GM20431 (cell line): ENCODE data around the gene ALLC.

Experiments
- in situ Hi-C: fragments of 300-500 bp; cut with MseI, MboI; formaldehyde crosslinking; loops from one replicate; pipeline ENCODE4 v1.15.0; 2020; ENCODE audit warnings: low sequenced_read_pairs; ENCODE audit not compliant: unreplicated experiment

Gene ALLC

GRCh38 chr2:3672861-3673678 is 15.1 kb downstream of the ALLC start:
- in situ Hi-C loops: no loop called here

DNA sequence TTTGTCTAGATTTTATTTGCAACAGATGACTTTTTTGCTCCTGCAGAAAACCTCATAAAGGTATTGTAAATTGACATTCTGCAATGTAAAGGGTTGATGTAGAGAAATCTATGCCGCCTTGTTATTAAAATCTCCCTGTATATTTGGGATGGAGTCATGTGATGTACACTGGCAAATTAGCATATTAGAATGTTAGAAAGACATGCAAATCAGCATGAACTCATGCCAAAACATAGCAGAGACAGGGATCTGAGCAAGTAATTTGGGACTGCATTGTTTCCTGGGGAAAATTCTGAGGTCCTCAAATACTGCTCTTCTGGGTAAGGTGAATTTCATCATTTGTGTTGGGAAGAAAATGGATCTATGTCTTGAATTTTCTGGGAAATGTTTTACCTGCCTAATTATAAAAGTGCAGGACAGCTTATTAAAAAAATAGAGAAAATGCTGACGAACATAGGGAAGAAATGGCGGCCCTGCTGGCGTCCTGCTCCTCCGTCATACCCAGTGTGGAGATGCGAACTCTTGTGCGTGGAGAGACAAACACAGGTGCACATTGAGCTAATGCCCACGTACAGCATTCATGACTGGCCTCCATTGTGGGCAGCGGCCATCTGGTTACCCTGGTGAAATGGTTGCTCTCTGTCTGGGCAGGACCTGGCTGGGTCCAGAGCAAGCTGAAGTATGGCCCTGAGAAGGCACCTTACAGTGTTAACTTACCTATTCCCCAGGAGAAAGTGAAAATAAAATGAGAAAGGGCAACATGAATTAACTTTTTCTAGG is 16.3 kb downstream of the ALLC start:
- in situ Hi-C loops: no loop called here

DNA sequence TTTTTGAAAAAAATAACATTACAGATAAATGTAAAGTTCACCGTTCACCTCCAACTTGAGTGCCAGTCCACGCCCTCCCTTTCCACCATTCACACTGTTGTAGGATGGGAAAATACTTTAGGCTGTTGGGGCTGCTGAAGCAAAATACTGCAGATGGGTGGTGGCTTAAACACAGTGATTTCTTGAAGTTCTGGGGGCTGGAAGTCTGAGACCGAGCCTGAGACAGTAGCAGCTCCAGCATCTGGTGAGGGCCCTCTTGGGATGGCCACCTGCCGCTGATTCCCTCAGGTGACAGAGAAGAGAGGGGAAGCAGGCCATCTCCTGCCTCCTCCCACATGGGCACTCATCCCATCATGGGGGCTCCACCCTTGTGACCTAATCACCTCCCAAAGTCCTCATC is 17.7 kb downstream of the ALLC start:
- in situ Hi-C loops: no loop called here

GRCh38 chr2:3677436-3677835 is 19.4 kb downstream of the ALLC start:
- in situ Hi-C loops: no loop called here

- in situ Hi-C loops: no loop called here
Measured at GRCh38 chr2:3678212-3678611, 20.2 kb downstream of the ALLC start.

DNA sequence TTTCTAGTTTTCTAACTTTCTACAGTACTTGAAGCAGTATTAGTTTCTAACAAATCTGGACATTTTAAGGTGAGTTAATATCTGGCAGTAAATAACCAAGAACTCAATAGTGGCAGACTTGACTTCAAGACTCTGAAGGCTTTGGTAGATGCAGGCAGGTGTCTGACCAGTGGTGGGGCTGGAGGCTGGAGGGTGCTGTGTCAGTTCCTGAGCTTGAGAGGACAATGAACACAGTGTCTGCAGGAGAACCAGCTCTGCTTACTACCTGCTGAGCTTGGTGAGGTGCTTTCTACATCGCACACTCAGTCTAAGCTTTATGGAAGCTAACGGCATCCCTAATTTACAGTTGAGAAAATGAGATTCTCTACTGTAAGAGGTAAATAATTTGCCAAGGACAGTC is 21.2 kb downstream of the ALLC start:
- in situ Hi-C loops: no loop called here

DNA sequence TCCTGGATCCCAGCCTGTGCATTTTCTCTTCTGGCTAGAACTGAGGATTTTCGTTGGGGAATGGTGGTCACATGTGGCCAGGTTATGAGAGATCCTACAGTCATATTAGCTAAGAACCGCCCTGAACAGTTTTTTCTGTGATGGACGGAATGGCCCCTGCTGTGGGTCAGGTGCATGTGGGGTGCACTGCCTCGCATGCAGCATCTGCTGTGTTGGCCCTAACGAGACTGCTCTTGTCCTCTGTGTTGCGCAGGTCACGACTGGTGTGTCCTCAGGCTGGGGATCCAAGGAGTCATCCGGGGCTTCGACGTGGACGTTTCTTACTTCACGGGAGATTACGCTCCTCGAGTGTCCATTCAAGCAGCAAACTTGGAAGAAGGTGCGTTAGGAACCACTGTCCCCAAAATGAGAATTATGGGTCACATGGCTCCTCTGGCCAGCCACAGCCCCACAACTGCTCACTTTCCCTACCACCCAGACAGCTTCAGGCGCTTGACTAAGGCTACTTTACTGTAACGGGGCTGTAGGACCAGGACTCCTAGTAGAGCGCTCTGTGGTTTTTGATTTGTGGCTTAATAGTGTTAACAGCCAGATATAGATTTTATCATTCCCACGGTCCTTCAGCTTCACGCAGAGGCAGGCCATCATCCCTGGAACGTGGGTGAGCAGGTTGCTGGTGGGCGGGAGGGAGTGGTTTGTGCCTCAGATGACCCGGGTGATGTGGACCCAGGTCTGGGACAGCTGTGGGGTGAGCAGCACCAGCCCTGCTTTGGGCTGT is 21.8 kb downstream of the ALLC start:
- in situ Hi-C loops: no loop called here

DNA sequence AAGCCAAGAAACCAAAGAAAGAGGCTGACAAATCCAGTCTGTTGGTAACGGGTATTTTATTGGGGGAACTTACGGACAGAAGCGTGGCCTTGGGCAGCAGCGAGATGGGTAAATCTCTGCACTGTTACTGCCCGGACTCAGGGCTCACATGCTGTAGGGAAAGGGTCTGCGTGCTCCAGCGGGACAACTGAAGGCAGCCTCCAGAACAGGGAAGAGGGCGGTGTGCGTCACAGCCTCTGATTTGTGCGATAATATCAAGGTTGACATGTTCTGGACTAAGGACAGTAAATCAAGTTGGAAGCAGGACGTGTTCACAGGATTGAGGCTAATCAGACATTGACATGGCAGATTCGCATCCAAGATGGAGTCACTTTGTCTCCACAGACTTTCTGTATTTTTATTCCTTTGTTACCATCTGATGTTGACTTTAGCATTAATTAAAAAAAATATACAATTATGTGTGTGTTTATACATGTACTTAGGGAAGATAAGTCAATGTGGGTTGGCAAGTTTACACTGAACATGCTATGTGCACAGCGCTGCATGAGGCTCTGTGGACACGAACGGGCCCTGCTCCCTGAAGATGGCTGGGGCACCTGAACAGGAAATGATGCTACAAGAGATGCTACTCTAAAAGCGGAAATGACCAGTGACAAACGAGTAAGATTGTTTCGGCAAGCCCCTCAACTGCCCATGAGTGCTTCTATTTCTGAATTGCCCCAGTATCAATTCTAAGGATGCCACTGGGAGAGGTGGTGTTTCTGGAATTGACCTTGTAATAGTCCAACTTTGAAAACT is 22.7 kb downstream of the ALLC start:
- in situ Hi-C loops: no loop called here

DNA sequence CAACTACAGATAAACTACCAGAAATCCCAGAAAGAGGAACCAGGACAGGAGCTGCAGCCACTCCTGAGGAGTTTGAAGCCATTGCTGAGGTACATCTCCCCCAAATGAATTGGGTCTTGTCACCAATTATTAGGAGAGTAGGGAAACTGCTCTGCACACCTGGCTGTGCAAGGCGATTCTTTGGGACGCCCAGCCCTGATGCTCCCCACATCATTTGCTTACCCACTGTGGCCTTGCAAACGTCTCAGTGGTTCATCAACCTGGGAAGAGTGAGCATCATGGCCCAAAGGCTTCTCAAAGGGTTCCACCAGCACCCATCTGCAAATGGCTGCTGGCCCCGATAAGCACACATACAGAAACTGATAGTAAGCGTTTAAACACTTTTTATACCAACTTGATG is 23.6 kb downstream of the ALLC start:
- in situ Hi-C loops: no loop called here

DNA sequence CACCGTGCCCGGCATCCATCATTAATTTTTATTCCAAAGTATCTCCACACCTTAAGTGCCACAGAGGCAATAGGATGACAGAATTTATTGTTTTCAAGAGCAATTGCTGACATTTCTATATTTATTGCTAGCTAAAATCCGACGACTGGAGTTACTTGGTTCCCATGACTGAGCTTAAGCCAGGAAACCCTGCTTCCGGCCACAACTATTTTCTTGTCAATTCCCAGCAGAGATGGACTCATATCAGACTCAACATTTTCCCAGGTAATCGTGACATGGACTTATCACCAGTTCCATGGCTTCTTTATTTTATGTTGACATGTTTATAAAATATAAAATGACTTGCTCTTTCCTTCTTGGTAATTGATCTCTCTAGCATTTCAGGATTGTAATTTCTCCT is 24.8 kb downstream of the ALLC start:
- in situ Hi-C loops: no loop called here

GRCh38 chr2:3683748-3684454 is 25.9 kb downstream of the ALLC start:
- in situ Hi-C loops: no loop called here

DNA sequence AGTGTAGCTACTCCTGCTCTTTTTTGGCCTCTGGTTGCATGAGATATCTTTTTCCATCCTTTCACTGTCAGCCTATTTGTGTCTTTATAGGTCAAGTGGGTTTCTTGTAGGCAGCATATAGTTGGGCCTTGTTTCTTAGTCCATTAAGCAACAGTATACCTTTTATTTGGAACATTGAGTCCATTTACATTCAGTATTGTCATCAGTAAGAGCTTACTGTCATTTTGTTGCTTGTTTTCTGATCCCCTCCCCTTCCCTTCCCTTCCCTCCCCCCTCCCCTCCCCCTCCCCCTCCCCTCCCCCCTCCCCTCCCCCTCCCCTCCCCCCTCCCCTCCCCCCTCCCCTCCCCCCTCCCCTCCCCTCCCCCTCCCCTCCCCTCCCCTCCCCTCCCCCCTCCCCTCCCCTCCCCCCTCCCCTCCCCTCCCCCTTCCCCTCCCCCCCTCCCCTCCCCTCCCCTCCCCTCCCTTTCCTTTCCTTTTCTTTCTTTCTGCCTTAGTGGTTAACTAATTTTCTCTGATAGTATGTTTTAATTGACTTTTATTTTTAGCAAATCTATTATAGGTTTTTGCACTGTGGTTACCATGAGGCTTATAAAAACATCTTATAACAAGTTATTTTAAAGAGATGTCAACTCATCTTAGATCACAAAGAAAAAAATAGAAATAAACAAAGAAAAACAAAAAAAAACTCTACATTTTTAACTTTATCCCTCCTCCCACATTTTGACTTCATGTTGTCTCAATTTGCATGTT is 32.2 kb downstream of the ALLC start:
- in situ Hi-C loops: no loop called here

DNA sequence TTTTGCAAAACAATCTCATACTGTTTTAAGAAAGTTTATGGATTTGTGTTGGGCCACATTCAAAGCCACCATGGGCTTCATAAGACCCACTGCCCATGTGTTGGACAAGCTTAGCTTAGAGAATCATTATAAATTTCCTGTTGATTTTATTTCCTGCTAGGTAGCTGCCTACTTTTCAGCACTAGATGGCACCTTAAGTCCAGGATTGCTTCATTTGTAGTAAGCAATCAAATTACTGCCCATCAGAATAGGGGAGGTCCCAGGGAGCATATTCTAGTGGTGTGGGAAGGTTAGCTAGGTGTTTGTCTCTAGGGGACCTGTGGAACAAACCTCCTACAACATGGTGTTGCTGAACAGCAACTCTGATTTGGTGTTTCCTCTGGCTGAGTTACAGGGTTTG is 34.4 kb downstream of the ALLC start:
- in situ Hi-C loops: no loop called here

DNA sequence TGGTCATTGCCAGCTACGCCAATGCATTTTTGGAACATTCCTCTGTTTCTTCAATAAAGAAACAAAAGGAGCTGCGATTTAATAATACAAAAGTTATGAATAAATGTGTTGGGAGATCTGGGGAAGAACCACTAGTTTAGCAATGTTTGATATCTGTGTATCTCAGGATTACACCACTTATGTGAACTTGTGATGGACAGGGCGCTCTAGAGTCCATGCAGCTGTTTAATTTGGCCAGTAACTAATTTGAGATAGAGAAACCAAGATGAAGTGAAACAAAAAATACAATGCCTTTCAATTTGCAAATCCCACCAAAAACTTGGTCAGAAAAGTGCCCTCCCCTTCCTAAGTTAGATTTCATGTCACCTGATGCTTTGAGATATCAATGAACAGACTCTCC is 38.5 kb downstream of the ALLC start:
- in situ Hi-C loops: no loop called here

DNA sequence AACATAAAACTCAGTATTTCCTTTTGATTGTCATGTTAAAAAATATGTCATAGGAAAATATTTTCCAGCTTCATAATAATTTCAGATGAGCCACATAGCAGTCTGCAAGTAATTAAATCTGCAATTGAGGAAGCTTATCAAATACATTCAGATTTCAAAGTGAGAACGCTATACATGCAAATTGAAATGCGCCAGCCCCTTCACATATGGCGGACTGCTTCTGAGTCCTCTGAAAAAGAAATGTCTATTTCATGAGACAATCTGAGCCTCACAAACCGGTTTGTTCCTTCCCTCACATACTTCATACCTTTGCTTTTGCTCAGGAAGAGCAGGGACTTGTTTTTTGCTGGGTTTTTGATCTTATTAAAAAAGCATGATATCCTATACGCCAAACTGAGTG is 43.1 kb downstream of the ALLC start:
- in situ Hi-C loops: no loop called here

GRCh38 chr2:3703236-3703756 is 45.3 kb downstream of the ALLC start, which contains the start of gene DCDC2C:
TSS of gene DCDC2C (plus strand) at chr2:3703575. CDS start at chr2:3703752, 177 bp downstream.
- in situ Hi-C loops: no loop called here

DNA sequence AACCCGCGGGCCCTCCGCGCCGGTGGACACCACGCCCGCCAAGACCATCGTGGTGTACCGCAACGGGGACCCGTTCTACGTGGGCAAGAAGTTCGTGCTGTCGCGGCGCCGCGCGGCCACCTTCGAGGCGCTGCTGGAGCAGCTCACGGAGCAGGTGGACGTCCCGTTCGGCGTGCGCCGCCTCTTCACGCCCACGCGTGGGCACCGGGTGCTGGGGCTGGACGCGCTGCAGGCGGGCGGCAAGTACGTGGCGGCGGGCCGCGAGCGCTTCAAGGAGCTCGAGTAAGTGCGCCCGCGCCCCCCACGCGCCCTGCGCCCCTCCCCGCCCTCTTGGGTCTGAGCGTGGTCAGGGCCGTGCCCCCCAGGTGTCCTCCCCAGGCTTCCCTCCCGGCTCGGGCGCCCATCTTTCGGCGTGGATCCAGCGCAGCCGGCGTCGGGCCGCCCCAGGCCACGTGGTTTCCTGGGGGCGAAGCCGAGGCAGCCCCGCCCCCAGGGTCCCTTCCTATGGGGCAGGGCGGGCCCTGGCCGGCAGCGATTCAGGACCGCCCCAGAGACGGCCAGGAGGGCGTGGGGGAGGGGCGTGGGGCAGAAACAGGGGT is 45.9 kb downstream of the ALLC start:
- in situ Hi-C loops: no loop called here

- in situ Hi-C loops: no loop called here
Measured at GRCh38 chr2:3704692-3705091, 46.7 kb downstream of the ALLC start.
